Activated CD8-positive, alpha-beta T cell treated with anti-CD3 and anti-CD28 coated beads for 36 hours (primary cell): ENCODE measurements around the gene MTA1. TPM values are rescaled to one million over a fixed set of nuclear protein-coding genes. Genes with fewer than 3 reads are reported as not detected.

Experiments used
- ATAC-seq: fragments of 200-7000 bp; cut with Tn5 transposase; one replicate; pipeline ENCODE4 v1.10.0; 2021; ENCODE audit warnings: mild to moderate bottlenecking, moderate library complexity
- CTCF ChIA-PET: fragments of 350-600 bp; sonication (Branson Sonifier 250); formaldehyde crosslinking; loops from one replicate; lab custom pipeline; 2021; ENCODE audit warnings: antibody characterized with exemption; lab: Charles Lee
- POLR2A ChIA-PET: fragments of 350-600 bp; sonication (Branson Sonifier 250); formaldehyde crosslinking; loops from one replicate; lab custom pipeline; 2021; ENCODE audit warnings: antibody characterized with exemption; lab: Charles Lee
- DNase-seq: peaks from one replicate; pipeline ENCODE4 v3.0.0-alpha.2; 2020
- H3K27ac Mint-ChIP-seq: one replicate; pipeline ENCODE4 v1.8.0; 2021; ENCODE audit warnings: mild to moderate bottlenecking, mixed read lengths
- H3K27me3 Mint-ChIP-seq: one replicate; pipeline ENCODE4 v1.8.0; 2021; ENCODE audit warnings: mixed read lengths
- H3K36me3 Mint-ChIP-seq: one replicate; pipeline ENCODE4 v1.8.0; 2021; ENCODE audit warnings: low read depth, mixed read lengths
- H3K4me1 Mint-ChIP-seq: one replicate; pipeline ENCODE4 v1.8.0; 2021; ENCODE audit warnings: low read depth, mixed read lengths
- H3K4me3 Mint-ChIP-seq: one replicate; pipeline ENCODE4 v1.8.0; 2021; ENCODE audit warnings: mild to moderate bottlenecking, moderate library complexity, mixed read lengths
- H3K9me3 Mint-ChIP-seq: one replicate; pipeline ENCODE4 v1.8.0; 2021; ENCODE audit warnings: mixed read lengths
- CTCF ChIP-seq: fragments of 200-600 bp; IDR thresholded peaks from one replicate; pipeline ENCODE4 v1.8.0; 2022; ENCODE audit warnings: antibody characterized with exemption, mild to moderate bottlenecking
- intact Hi-C: fragments of 100-400 bp; cut with micrococcal nuclease; formaldehyde crosslinking; loops from one replicate; pipeline ENCODE4 v1.10.0; 2022
- total RNA-seq, 2 experiments: library from RNA; stranded (reverse); gene quantifications; one replicate each; pipeline ENCODE4 v1.2.3, GENCODE V29; 2021

The MTA1 gene
- total RNA-seq, 2 experiments from 2014 or later = 133 to 140 TPM

- ATAC-seq (no peak), DNase-seq (no peak)
- no peak for TF ChIP-seq CTCF
- Mint-ChIP-seq H3K4me1 (peaks cover 6% of the 10 kb centered on the region), H3K9me3 (no peaks in the 10 kb centered on the region), H3K27me3 (no peaks in the 10 kb centered on the region), H3K27ac (no peak overlapping the region), H3K36me3 (peaks cover 4% of the 10 kb centered on the region), H3K4me3 (no peak overlapping the region)
- POLR2A ChIA-PET = interaction anchor here (1.6 kb wide), 1 partner anchor 15 kb away, joined by 4 read pairs; no protein-coding TSS in a partner anchor
- CTCF ChIA-PET = interaction anchor here (1.6 kb wide), 1 partner anchor 66 kb away, joined by 5 read pairs; no protein-coding TSS in a partner anchor
- intact Hi-C loops = no loop called here
Observed at GRCh38 chr14:105436891-105437722, 17.5 kb downstream of the MTA1 start.

GRCh38 chr14:105437723-105438500 lies 18.3 kb downstream of the MTA1 start:
- Mint-ChIP-seq H3K4me3 (no peak overlapping the region), H3K36me3 (peaks cover 9% of the 10 kb centered on the region), H3K27ac (no peak overlapping the region), H3K9me3 (no peaks in the 10 kb centered on the region), H3K27me3 (no peaks in the 10 kb centered on the region), H3K4me1 (peaks cover 6% of the 10 kb centered on the region)
- intact Hi-C loops = no loop called here
- ChIA-PET CTCF (no interaction called here), POLR2A (no interaction called here)
- no peak for ATAC-seq
- DNase-seq = no peak
- TF ChIP-seq CTCF = no peak

GRCh38 chr14:105439179-105439578 lies 19.6 kb downstream of the MTA1 start:
- Mint-ChIP-seq H3K36me3 (peaks cover 9% of the 10 kb centered on the region), H3K27ac (no peak overlapping the region), H3K9me3 (no peaks in the 10 kb centered on the region), H3K27me3 (no peaks in the 10 kb centered on the region), H3K4me1 (peaks cover 6% of the 10 kb centered on the region), H3K4me3 (no peak overlapping the region)
- TF ChIP-seq CTCF = no peak
- intact Hi-C loops = no loop called here
- POLR2A ChIA-PET = no interaction called here
- CTCF ChIA-PET = no interaction called here
- DNase-seq (no peak), ATAC-seq (no peak)

- Mint-ChIP-seq H3K4me3 (no peak overlapping the region), H3K27ac (no peak overlapping the region), H3K36me3 (peaks cover 9% of the 10 kb centered on the region), H3K4me1 (peaks cover 6% of the 10 kb centered on the region), H3K9me3 (no peaks in the 10 kb centered on the region), H3K27me3 (no peaks in the 10 kb centered on the region)
- intact Hi-C loops = loop anchor here (10.0 kb wide), 1 partner anchor 65 kb away; no protein-coding TSS in a partner anchor
- no peak for ATAC-seq
- POLR2A ChIA-PET = no interaction called here
- CTCF ChIA-PET = no interaction called here
- DNase-seq = no peak
- TF ChIP-seq CTCF = no peak
Observed at GRCh38 chr14:105439710-105440553, 20.3 kb downstream of the MTA1 start.
